GM18507 (cell line): Measurements from ENCODE around the gene CMTM3.
"Not testable (repeated sequence)": the region's sequence is repeated elsewhere in the genome, so short reads cannot be mapped to it uniquely, and the experiment has no call there.

Experiments used
- DNase-seq: peaks from one replicate; pipeline ENCODE4 v3.0.0; 2011; ENCODE audit warnings: low read depth; ENCODE audit not compliant: insufficient read length; ENCODE audit errors: extremely low spot score
- FAIRE-seq: peaks from 2 replicates; lab custom pipeline; 2011; peaks lifted over from hg19 to GRCh38; lab: Jason Lieb, UNC

Gene CMTM3

DNA sequence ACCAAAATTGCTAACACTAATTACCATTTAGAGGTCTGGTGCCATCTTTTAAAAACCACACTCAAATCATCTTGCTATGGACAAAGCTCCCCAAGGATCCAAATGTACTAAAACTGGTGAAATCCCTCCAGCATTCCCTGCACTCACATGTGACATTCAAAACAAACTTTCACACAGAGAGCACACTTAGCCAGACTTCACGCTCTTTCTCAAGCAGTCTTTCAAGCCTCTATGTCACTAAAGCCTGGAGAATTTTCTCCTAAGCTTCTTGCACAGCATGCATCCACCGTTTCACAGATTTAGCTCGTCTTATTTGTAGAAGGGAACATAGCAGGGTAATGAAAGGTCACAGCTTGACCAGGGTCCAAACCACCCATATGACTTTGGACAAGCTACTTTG, 19.3 kb downstream of the CMTM3 start:
- DNase-seq (no peak), FAIRE-seq (no peak)

GRCh38 chr16:66627611-66628378, 23.3 kb downstream of the CMTM3 start:
- FAIRE-seq, DNase-seq: not testable (repeated sequence)

GRCh38 chr16:66629856-66630255, 25.4 kb downstream of the CMTM3 start:
- DNase-seq (no peak), FAIRE-seq (no peak)

- DNase-seq, FAIRE-seq: not testable (repeated sequence)
Observed at GRCh38 chr16:66630561-66631260, 26.2 kb downstream of the CMTM3 start.

DNA sequence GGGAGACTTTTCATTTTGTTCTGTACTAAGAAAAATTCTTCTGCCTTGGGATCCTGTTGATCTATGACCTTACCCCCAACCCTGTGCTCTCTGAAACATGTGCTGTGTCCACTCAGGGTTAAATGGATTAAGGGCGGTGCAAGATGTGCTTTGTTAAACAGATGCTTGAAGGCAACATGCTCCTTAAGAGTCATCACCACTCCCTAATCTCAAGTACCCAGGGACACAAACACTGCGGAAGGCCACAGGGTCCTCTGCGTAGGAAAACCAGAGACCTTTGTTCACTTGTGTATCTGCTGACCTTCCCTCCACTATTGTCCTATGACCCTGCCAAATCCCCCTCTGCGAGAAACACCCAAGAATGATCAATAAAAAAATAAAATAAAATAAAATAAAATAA, 27.1 kb downstream of the CMTM3 start:
- FAIRE-seq, DNase-seq: not testable (repeated sequence)

- DNase-seq = no peak
- FAIRE-seq = no peak
Observed at GRCh38 chr16:66634527-66635196, 30.2 kb downstream of the CMTM3 start.

DNA sequence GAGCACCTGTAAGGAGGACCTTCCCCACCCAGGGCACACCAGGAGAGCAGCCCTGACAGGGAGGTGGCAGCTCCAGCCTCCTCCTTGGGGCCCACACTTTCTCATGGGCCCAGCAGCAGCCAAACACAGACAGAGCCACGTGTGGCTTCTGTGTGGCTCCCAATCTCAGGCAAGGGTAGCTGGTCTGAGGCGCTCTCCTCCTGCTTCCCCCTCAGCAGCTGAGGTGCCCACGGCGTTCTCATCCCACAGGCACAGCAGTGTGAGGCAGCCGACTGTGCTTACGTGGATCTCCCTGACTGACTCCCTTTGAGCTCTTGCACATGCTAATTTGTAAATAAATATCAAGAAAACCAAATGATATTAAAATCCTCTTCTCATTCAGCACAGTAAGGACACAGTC, 30.9 kb downstream of the CMTM3 start:
- no peak for DNase-seq
- no peak for FAIRE-seq

GRCh38 chr16:66636199-66636598, 31.7 kb downstream of the CMTM3 start:
- DNase-seq (no peak), FAIRE-seq (no peak)

- DNase-seq (no peak), FAIRE-seq (no peak)
Observed at GRCh38 chr16:66637806-66638205, 33.3 kb downstream of the CMTM3 start.

DNA sequence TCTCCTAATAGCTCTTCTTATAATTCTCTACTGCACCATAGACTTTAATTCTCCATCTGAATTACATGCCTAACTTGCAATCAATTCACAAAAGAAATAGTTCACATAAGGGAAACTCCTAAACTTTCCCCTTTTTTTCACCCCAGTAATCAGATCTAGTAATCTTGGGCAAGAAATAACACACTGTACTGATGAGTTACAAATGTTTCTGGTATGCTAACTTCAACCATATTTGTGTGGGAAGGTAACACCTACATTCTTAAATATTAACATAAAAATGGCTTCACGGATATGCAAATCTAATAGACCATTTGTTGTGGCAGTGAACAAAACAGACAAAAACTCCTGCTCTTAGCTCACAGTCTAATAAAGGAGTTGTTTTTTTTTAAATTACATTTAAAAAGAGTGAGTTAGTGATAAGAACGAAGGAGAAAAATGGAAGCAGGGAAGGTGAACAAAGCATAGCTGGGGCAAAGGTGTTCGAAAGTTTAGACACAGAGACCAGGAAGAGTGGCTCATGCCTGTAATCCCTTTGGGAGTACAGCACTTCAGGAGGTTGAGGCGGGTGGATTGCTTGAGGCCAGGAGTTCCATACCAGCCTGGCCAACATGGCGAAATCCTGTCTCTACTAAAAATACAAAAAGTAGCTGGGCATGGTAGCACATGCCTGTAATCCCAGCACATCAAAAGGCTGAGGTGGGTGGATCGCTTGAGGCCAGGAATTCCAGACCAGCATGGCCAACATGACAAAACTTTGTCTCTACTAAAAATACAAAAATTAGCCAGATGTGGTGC, 34.8 kb downstream of the CMTM3 start:
- DNase-seq = no peak
- FAIRE-seq = no peak

- no peak for FAIRE-seq
Observed at GRCh38 chr16:66640724-66641314, 36.3 kb downstream of the CMTM3 start.

DNA sequence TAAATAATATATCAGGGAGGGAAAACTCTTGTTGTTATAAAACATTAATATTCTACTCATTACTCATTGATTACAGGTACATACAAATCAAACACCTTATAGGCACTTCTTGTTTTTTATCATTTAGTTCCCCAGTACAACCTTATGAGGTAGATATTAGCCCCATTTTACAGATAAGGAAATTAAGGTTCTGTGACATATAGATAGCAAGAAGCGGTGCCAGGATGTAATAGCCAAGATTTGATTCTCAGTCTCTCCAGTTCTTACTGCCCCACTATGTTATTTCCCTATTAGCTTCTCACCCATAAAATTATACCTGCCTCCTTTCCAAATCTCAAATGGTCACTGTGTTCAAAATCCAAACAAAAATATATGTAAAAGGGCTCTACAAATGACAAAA, 36.9 kb downstream of the CMTM3 start:
- FAIRE-seq (no peak), DNase-seq (no peak)

More at GRCh38 chr16:66640724-66641314, 36.3 kb downstream of the CMTM3 start:
- DNase-seq = no peak

DNA sequence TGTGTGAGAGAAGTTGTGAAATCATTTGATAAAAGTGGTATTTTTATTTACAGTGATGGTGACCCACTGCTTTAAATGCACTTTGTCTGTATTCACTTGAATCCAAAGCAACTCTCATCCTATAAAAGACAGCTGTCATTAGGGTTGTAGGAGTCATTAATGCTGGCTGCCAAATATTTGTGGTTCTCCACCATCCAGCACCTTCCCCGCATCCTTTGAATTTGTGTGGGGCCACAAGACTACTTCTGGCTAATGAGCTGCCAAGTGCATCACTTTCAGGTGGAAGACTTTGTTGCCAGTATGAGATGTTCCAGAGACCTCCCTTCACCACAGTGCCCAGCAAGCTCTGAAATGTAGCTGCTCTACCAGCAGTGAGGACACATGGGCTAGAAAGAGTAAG, 43.4 kb downstream of the CMTM3 start:
- DNase-seq (no peak), FAIRE-seq (no peak)

- DNase-seq (no peak), FAIRE-seq (no peak)
Observed at GRCh38 chr16:66649167-66649566, 44.7 kb downstream of the CMTM3 start.

DNA sequence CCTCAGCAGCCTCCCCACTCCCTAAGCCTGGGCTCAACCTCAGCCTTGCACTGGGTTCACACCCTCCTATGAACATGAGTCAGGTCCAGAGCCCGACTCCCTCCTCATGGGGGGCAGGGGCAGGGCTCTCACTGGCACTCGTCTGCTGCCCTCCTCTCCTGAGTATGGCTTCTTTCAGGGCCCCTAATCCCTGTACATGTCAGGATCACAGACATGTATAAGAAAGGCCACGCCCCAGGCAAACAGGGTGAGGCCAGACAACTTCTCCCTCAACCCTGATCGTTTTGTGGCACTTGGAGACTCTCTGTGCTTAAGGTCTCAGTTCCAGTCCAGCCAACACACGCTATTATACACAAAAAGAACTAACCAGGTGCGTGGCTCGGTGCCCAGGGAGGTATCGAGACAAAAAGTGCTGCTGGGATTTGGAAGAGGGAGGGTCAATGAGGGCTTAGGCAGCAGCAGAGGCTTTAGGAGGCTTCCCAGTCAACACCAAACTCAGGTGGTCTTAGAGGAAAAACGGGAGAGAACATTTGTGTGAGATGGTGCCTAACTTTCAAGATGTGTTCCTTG, 45.2 kb downstream of the CMTM3 start:
- no peak for DNase-seq
- FAIRE-seq = no peak

GRCh38 chr16:66650707-66651473, 46.4 kb downstream of the CMTM3 start:
- DNase-seq (peak; percentile 56), FAIRE-seq (peak; percentile 81)

- no peak for FAIRE-seq
- DNase-seq = no peak
Observed at GRCh38 chr16:66651474-66651765, 46.9 kb downstream of the CMTM3 start.

GRCh38 chr16:66651965-66652364, 47.5 kb downstream of the CMTM3 start:
- FAIRE-seq (no peak), DNase-seq (no peak)
